HG02938 (cell line): ENCODE data around the gene CCL4L2.
"Not testable (repeated sequence)": the region's sequence is repeated elsewhere in the genome, so short reads cannot be mapped to it uniquely, and the experiment has no call there.

Experiments
- ATAC-seq: cut with Tn5 transposase; IDR thresholded peaks from one replicate; pipeline ENCODE4 v1.9.1; 2021; ENCODE audit warnings: mild to moderate bottlenecking, moderate library complexity; ENCODE audit not compliant: unreplicated experiment

CCL4L2 gene

DNA sequence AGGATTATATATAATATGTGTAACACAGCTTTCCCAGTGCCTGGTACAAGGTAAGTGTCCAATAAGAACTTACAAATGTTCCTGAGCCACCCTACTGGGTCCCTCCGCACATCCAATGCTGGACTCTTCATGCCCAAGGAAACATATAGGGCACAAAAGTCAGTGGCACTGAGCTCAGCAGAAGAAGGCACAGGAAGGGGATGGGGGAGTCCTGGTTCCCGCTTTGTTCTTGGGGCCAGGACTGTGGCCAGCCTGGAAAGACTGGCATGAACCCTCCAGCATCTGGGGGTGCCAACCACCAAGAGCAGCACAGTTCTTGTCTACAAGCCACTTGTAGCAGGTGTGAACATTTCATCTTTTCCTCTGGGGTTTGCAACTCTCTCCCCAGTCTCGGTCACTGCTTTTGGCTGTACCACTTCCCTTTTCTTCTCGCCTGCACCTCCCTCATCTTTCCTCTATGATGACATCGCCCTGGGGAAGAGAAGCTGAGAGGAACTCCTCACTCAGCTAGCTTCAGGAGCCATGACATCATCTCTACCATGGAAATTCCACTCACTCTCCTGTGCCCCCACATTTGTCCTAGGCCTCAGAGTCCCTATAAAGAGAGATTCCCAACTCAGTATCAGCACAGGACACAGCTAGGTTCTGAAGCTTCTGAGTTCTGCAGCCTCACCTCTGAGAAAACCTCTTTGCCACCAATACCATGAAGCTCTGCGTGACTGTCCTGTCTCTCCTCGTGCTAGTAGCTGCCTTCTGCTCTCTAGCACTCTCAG is at the start of gene CCL4L2:
CCL4L2 (plus strand) TSS at position 625 of the 773 bp plus-strand sequence.
- peak; percentile 56 for ATAC-seq

DNA sequence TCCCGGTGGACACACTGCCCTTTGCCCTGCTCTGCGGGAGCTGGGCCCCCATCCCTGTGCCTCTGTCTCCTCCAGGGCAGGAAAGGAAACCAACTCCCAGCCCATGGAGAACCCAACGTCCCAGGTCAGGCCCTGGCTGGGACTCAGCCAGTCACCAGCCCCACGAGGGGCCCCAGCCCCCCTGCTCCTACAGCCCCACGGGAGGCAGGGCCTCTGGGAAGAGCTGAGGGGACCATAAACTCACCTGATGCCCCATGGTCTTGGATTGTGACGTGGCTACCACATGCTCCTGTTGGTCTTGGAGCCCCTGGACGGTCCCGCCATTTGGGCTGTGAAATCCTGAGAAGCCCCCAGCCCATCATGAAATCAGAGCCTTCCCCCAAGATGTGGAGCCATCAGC is 42.0 kb upstream of the CCL4L2 start:
- not testable (repeated sequence) for ATAC-seq

DNA sequence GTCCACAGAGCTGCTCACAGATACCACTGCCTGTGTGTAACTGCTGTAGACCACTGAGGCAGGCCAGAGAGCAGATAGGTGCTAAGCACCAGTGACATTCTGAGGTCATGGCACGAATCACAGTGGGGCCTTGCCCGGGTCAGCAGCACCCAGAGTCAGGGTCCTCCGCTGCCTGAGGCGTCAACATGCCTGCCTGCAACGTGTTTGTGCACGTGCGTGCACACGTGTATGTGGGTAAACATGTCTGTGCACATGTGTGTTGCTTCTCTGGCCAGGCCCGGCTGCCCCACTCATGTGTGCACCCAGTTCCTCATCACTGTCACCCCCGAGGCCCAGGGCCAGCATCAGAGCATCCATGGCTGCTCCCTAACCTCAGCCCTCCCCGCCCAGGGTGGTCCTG is 34.3 kb upstream of the CCL4L2 start, which contains the start of gene TBC1D3B:
TBC1D3B (minus strand) TSS at position 101 of the 400 bp plus-strand sequence. CDS start 1,586 bp downstream, outside the sequence.
- ATAC-seq = not testable (repeated sequence)

DNA sequence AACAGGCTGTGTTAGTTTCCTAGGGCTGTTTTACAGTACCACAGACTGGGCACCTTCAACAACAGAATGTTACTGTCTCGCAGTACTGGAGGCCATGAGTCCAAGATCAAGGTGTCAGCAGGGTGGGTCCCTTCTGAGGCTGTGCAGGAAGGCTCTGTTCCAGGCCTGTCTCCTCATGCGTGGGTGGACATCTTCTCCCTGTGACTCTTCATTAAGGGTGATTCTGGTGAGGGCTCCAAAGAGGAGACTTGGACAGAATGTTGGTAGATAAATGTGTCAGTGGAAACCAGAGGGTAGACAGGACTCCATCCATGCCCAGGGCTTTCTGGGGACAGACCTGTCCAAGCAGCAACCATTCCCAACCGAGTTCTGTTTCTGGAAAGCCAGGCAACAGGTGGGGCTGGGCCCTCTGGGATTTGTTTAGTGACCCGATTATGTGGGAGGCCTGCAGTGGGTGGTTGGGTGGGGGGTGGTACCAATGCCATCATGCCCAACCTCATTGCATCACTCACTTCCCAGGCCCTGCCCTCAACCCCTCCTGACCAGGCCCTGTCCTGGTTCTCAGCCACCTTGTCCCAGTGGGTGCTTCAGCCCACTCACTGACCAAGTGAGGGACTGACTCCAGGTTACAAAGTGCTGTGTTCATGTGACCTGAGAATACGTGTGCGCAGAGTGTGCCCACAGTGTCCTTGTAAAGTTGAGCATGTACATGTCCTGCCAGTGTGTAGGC is 29.3 kb upstream of the CCL4L2 start:
- ATAC-seq = not testable (repeated sequence)

DNA sequence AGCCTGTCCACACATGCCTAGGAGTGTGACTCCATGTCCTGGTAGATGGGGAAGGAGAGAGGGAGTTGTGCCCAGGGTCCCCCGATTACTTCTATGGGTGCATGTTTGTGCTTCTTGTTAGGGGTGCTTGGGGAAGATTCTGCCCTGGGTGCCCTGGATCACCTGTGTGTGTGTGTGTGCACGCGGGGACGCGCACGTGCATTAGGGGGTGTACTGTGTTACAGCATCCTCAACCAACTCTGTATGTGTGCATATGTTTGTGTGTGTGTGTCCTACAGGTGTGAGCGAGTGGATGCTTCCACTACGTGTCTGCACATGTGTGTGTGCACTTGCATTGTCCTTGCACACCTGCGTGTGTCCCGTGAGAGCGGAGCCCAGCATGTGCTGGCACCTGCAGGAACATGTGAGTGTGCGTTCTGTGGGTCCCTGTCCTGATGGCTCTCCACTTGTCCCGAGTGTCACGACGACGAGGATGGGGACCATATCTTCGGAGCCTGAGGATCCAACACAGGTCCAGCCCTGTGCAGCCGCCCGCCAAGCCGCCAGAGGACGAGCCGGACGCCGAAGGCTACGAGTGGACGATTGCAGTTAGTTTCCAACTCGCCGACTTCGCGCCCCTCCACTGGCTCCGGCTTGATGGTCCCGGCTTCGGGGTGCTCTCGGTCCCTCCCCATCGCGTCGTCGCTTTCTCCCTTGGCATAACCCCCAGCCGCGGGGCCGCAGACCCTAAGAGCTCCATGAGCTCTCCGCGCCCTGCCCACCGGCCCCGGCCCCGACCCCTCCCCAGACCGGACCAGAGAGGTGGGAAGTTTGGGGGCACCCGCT is 28.5 kb upstream of the CCL4L2 start:
- no peak for ATAC-seq

DNA sequence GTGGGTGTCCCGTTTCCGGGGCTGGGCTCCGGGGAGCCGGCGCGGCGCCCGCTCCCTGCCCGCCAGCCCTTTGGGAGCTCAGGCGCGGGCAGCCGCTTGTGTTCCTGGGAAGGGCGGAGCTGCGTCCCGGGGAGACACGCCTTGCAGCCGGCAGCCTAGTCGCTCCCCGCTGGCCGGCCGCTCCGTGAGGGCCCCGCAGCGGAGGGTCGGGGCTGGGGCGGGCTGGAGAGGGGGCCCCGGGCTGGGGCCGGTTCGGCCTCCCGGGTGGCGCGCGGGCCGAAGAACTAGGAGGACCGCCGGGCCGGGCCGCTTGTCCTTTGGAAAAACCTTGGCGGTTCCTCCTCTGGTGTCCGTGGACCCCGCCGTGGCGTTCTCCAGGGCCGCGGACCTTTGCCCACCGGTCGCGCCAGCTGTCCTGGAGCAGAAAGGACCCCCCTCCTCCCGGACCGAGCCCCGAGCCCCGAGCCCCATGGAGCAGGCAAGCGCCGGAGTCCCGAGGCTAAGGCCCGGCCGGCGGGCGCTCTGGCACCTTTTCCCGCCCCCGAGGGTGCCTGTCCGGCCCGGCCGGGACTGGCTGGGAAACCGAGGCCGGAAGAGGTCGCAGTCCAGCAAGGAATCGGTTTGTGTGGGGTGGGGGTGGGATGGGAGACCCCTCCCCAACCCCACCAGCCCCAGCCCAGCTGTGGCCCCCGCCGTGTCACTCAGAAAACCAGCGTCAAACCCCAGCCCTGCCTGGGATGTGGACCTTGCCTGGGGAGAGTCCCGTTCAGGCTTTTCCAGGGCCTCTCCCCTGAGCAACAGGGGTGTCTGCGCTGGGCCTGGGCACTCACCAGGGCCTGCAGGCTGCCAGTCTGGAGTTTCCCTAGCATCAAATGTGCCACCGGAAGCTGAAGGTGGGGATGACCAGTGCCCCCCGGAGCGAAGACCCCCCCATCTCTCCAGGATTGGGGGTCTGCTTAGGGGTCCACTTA is 27.6 kb upstream of the CCL4L2 start:
- ATAC-seq = no peak

DNA sequence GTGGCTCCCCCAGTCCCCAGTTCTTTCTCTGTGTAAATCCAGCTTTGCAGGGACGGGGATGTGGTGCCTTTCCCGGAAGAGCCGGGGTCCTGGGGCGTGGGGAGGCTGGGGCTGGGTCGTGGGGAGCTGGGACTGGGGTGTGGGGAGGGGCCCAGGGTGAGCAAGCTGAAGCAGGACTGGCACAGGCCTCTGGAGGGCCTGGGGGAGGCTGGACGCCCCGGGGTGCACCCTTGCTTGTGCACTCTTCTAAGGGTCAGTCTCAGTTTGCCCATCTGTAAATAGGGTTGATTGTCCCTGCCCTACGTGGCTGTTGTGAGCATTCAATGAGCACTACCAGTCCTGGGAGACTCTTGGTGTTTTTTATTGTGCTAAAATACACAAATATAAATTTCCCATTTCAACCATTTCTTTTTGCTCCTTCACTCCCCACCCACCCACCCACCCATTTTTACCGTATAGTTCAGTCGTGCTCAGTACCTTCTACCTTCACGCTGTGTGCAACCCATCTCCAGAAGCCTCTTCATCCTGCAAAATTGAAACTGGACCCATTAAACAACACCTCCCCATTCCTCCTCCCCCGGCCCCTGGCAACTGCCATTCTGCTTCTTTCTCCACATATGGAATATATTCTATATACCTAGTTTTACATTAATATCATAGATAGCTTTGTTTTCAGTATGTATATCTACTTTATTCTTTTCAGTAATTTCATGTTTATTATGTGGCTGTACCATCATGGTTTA is 26.7 kb upstream of the CCL4L2 start:
- no peak for ATAC-seq

DNA sequence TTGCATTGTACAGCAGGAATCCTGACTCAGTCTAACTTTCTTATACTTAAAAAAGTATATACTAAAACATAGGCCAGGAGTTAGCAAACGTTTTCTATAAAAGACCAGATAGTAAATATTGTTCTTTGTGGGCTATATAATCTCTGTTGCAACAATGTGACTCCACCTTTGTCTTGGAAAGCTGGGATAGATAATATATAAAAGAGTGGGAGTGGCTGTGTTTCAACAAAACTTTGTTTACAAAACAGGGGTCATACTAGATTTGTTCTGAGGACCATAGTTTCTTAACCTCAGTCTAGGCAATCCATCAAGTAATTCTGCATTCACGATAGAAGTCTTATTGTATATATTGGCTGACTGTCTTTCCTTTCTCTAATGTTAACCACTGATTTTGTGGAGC is 25.4 kb upstream of the CCL4L2 start:
- ATAC-seq = no peak

DNA sequence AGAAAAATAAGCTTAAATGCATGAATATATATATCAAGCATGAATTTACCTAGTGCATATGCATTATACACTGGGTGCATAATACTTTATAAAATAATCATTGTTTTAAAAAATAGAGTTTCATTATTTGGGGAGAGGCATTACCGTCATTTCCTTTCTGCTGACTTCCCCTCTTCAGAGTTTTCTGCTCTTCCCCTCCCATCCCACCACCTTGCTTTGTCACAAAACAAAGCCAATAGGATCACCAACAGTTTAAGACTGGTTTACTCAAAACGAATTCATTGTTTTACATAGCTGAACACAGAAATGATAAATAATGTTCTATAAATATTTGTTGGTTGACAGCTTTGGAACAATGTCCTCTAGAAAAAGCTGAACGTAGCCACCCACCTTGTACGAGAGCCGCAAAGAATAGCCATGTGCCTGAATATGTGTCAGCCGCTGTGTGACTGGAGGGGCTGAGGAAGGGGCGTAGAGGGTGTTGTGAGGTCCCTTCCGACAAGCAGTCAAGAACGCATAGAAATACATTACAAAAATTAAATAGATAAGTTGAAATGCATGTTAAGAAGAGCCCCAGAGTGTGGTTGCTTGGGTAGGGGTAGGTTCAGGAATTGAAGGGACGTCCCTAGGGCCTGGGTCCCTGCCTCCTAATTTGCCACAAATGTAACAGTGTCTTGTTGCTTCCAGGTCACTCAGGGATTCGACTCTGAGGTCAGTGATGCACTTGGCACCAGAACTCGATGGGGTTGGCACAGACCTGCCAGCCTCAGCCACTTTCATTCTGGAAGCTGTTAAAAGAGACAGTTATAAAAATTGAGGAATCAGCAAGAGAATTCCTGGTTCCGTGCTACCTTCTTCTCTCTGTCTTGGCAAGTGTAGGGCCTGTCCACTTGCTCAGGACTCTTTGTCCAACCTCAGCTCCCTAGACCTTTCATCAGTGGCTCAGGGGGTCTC is 23.8 kb upstream of the CCL4L2 start:
- ATAC-seq = not testable (repeated sequence)

DNA sequence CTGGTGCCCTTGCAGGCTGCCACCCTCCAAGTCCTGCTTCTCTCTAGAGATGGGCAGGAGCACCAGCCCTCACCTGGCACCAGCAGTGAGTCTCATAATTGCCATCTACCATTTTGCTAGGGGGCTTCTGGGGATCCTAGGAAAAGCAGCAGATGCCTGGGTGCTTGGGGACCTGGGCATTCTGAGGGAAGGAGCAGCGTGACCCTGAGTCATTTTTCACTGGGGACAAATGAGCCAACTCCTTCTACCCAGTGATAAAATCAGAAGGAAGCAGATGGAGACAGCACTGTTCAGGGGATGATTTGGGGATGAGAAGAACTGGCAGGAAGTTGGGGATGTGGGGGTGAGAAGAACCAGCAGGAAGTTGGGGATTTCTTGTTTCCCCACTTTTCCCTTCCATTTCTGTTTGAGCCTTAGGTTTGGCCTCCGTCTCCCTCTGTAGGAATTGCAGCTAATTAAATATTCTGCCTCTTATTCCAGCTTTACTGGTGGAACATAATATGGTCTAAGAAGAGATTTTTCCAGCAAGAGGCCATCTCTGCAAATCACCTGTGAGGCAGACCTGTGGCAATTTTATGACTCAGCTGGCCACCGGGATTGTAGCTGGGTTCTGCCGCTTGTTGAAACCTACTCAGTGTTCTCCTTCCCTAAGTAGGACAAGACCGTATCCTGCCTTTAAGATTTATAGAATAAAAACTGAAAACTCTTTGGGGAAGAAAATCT is 22.8 kb upstream of the CCL4L2 start:
- ATAC-seq = not testable (repeated sequence)

DNA sequence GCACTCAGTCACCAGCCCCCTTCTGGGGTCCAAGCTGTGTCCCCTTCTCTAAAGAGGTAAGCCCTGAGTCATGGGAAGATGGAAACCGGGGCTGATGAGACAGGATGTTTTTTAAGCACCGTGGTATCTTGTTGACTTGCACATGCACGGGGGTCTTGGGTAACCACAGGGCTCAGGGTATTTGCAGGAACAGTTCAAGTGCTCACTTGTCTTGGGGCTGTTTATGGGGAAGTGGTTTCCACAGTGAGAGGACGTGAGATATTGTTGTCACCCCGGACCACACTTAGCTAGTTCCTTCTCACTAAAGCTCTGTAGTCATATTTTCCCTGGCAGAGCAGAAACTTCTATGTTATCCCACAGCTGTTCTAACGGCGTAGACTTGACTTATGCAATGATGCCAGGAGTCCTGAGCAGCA is 22.0 kb upstream of the CCL4L2 start:
- ATAC-seq = peak; percentile 55

DNA sequence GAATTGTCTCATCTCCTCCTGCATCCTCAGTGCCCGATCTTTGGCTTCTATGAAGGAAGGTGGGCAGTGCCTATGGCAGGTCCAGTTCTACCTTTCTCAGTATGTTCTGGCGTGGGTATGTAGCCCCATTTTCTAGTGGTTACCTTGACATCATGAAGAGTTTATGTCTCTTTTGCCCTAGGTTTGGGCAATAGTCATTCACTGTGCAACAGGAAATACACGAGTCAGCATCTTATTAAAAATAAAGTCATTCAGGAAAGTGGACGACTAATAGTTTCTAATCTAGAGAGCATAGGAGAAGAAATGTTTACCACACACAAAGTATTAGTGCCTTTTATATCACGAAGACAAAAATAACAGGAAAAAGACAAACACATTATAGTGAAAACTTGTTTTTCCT is 20.9 kb upstream of the CCL4L2 start:
- not testable (repeated sequence) for ATAC-seq

DNA sequence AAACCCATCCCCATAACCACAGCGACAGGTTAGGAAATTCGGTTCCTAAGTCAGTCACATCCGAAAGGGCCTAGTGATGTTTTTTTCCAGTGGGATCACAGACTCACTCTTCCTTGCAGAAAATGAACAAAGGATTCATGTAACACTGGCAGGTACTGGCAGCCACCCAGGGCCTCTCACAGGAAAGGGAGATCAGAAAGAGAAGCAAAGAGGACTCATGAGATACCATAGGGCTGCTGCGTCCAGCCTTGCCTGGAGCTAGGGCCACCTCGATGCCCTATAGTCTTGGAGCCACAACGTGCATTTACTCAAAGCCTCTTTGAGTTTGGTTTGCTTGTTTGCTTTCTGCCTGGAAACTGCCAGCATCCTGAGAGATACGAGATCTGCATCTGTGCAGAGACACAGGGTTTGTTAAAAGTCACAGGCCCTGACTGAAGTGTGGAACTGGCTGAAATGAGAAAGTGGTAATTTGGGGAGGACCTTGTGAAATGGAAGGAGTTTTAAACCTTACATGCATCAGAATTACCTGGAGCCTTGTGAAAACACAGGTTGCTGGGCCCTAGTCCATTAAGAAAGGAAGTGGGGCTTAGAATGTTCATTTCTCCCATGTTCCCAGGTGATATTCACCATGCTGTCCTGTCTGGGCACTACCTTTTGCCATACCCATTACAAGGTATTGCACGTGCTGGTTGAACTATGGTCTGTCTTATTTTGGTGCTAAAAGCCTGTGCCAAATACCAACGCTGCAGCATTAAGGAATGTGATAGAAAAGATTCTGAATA is 20.1 kb upstream of the CCL4L2 start:
- ATAC-seq = not testable (repeated sequence)

DNA sequence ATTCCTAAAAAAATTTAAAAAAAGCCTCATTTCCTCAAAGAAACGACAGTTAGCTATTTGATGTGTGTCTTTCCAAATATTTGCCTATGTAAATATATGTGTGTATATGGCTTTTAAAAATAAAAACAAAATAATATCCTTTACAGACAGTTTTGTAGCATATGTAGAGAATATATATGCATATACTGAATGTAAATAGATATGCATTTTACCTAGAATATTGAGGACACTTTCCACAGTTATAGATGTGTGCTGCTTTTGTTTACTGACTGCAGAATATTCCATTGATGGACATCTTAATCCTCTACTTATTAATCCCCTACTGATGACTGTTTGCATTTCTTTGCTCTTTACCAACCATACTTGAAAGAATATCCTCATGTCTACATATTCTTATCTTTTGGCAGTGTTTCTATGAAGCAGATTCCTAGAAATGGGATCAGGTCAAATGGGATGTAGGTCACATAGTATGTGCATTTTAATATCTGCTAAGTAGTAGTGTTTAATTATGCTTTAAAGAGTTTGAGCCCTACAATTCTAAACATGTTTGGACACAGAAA is 17.6 kb upstream of the CCL4L2 start:
- ATAC-seq = no peak

DNA sequence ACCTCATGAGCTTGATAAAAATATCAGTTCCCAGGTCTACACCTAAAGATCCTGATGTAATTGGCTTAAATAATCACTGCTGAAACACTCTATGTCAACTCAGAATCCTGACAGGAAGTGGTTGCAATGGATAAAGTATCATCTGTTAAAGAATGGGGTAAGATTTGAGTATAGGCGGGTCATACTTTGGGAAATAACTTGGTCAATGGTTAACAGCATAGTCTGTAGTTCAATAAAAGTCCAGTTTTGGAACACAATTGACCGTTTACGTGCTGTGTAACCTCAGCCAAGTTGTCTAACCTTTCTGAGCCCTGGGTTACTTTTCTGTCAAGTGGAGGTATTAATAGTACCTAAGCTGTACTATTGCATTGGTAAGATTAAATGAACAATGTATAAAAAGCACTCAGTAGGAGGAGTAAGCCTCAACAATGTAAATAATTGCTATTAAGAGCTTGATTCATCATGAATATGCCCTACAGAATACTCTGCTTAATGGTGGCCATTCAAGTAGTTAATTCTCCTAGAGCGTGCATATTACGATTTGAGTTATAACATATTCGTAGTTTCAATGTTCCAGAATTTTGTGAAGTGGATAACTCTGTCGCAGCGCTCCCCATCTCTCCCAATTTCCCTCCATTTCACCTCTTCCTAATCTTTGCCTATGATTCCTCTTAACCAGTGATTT is 16.6 kb upstream of the CCL4L2 start:
- ATAC-seq = not testable (repeated sequence)
